Measurements from ENCODE around the gene JAK3. TPM values are rescaled to one million over a fixed set of nuclear protein-coding genes. Genes with fewer than 3 reads are reported as not detected.

Gene JAK3
- total and polyA plus RNA-seq, 2 of the 13 experiments (the other 11 are each of a cell fraction or from before 2014, with no cell fraction given): 3.4 to 18.6 TPM

DNA sequence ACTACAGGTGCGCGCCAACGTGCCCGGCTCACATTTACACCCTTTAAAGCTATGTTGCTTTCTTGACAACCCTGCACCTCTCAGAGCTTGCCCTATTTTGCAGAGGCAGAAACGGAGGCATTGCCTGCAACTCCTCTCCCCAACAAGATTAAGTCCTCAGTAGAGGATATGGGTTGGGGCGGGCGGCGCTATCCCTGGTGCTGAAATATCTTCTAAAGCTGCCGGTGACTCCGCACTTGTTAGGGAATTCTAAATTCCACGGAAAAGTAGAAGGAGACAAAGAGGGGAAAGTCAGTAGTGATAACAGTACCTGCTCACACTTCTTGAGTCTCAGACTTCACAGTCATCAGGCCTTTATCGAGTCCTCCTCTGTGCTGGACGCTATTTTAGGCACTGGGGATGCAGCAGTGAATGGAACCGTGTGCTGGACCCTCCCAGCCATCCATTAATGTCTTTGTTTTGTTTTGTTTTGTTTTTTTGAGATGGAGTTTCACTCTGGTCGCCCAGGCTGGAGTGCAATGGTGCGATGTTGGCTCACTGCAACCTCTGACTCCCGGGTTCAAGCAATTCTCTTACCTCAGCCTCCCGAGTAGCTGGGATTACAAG is 41.9 kb upstream of the JAK3 start (continued):
- TF ChIP-seq ZNF790 (CRISPR knock-in tag; IDR thresholded peaks at IDR 0.05; ENCODE audit: borderline replicate concordance) (0 out of 2 replicates have a peak, but pooled peaks have one; percentile 26), FOXC1 (CRISPR knock-in tag; IDR thresholded peaks at IDR 0.05; ENCODE audit: borderline replicate concordance) (0 out of 2 replicates have a peak, but pooled peaks have one; percentile 25), ERF (CRISPR knock-in tag; IDR thresholded peaks at IDR 0.05) (peak; percentile 84), PITX1 (CRISPR knock-in tag; IDR thresholded peaks at IDR 0.05) (0 out of 2 replicates have a peak, but pooled peaks have one; percentile 48), ELF3 (CRISPR knock-in tag; IDR thresholded peaks at IDR 0.05) (0 out of 2 replicates have a peak, but pooled peaks have one; percentile 38), ZSCAN12 (CRISPR knock-in tag; IDR thresholded peaks at IDR 0.05) (0 out of 2 replicates have a peak, but pooled peaks have one; percentile 41), ZNF558 (CRISPR knock-in tag; IDR thresholded peaks at IDR 0.05; ENCODE audit: borderline replicate concordance) (peak; percentile 46; the same call in 1 of the 2 replicates), ZNF761 (CRISPR knock-in tag; conservative IDR thresholded peaks at IDR 0.05) (no peak), ZNF264 (CRISPR knock-in tag; IDR thresholded peaks at IDR 0.05) (0 out of 2 replicates have a peak, but pooled peaks have one; percentile 67), SETDB1 (CRISPR knock-in tag; IDR thresholded peaks at IDR 0.05; ENCODE audit: borderline replicate concordance) (no peak), MED1 (CRISPR knock-in tag; IDR thresholded peaks at IDR 0.05) (0 out of 2 replicates have a peak, but pooled peaks have one; percentile 23), MED8 (CRISPR knock-in tag; IDR thresholded peaks at IDR 0.05; ENCODE audit: insufficient replicate concordance) (peak; percentile 39), RXRB (CRISPR knock-in tag; IDR thresholded peaks at IDR 0.05; ENCODE audit: borderline replicate concordance) (peak; percentile 43; the same call in 1 of the 2 replicates), SP140L (CRISPR knock-in tag; IDR thresholded peaks at IDR 0.05; ENCODE audit: borderline replicate concordance) (peak; percentile 79; the same call in 1 of the 2 replicates), ZBTB42 (CRISPR knock-in tag; IDR thresholded peaks at IDR 0.05) (0 out of 2 replicates have a peak, but pooled peaks have one; percentile 34), ARID5B (CRISPR knock-in tag; IDR thresholded peaks at IDR 0.05) (0 out of 2 replicates have a peak, but pooled peaks have one; percentile 46), ZNF235 (CRISPR knock-in tag; IDR thresholded peaks at IDR 0.05; ENCODE audit: borderline replicate concordance) (no peak), KLF6 (CRISPR knock-in tag; IDR thresholded peaks at IDR 0.05) (peak; percentile 88), KAT8 (CRISPR knock-in tag; IDR thresholded peaks at IDR 0.05) (peak; percentile 46; the same call in 1 of the 2 replicates), ZNF747 (CRISPR knock-in tag; IDR thresholded peaks at IDR 0.05; ENCODE audit: borderline replicate concordance) (no peak)
- TF ChIP-seq, protein P1, sequence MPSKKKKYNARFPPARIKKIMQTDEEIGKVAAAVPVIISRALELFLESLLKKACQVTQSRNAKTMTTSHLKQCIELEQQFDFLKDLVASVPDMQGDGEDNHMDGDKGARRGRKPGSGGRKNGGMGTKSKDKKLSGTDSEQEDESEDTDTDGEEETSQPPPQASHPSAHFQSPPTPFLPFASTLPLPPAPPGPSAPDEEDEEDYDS (CRISPR knock-in tag; IDR thresholded peaks at IDR 0.05): 0 out of 2 replicates have a peak, but pooled peaks have one; percentile 18
